ENCODE data around the gene LRP1-AS. TPM values are rescaled to one million over a fixed set of nuclear protein-coding genes. Genes with fewer than 3 reads are reported as not detected.

The LRP1-AS gene
- not detected in 2 replicates for total RNA-seq (2014; rRNA removed; shearing (Covaris generic); ENCODE audit: low replicate concordance)

DNA sequence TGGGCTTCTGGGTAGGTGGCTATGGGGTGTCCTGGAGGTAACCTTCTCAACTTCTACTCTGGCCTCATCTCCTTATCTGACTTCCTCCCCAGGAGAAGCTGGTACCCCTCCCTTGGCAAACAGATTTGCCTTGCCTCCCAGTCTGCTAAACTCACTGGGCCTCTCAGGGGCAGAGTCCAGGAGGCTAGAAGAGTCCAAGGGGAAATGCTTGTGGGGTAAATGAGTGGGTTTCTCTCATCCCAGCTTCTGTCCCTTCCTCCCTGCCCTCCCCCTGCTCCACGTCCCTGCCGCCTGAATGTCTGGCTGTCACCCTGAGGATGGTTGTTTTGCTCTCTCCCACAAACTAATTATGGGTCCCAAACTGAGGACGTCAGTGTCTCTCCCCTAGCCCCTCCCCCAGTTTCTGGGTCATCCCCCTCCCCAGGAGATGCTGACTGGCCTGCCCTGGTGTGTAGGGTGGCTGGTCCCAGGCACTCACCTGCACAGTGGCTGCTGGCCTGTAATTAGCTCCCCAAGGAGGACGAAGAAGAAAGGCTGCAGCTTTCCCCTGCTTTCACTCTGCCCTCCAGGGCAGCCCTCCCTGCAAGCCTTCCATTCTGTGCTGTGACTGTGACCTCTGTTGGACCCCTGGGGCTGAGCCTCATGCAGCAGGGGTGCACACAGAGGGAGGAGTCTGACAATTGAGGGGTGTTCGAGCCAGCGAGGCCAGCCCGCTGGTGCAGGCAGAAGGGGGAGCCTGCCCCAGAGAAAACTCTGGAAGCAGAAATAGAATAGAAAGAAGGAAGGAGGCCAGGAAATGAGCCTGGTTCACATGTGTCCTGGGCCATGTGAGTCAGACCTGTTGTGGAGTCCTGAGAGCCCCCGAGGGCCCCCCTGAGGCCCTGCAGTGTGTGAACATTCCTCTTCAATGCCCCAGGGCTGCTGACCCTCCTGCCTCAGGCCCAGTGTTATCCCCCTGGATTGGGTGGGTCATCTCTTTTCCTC lies at the start of gene LRP1-AS:
LRP1-AS (minus strand) TSS at position 659 of the 984 bp plus-strand sequence.
- Histone ChIP-seq H3K9me3 (no peaks in the 10 kb centered on the region), H3K27me3 (no peaks in the 10 kb centered on the region), H3K36me3 (peaks cover 76% of the 10 kb centered on the region), H3K4me3 (no peak within 1 kb of the TSS)
- no peak for DNase-seq

DNA sequence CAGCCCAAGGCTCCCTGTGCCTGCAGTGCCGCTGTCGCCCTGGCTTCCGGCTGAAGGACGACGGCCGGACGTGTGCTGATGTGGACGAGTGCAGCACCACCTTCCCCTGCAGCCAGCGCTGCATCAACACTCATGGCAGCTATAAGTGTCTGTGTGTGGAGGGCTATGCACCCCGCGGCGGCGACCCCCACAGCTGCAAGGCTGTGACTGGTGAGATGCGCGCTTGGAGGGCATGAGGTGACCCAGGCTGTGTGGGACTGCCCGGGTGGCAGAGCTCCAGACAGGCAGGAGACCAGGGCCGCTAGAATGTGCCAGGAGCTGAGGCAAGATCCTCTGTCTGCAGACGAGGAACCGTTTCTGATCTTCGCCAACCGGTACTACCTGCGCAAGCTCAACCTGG lies 49.5 kb upstream of the LRP1-AS start:
- Histone ChIP-seq H3K9me3 (no peaks in the 10 kb centered on the region), H3K4me3 (no peak overlapping the region), H3K36me3 (peaks cover 70% of the 10 kb centered on the region), H3K27me3 (no peaks in the 10 kb centered on the region)
- DNase-seq: no peak

GRCh38 chr12:57196439-57196838 lies 49.0 kb upstream of the LRP1-AS start:
- no peak for DNase-seq
- no peaks in the 10 kb centered on the region for H3K9me3 ChIP-seq
- H3K27me3 ChIP-seq: no peaks in the 10 kb centered on the region
- peaks cover 74% of the 10 kb centered on the region for H3K36me3 ChIP-seq
- H3K4me3 ChIP-seq: no peak overlapping the region

DNA sequence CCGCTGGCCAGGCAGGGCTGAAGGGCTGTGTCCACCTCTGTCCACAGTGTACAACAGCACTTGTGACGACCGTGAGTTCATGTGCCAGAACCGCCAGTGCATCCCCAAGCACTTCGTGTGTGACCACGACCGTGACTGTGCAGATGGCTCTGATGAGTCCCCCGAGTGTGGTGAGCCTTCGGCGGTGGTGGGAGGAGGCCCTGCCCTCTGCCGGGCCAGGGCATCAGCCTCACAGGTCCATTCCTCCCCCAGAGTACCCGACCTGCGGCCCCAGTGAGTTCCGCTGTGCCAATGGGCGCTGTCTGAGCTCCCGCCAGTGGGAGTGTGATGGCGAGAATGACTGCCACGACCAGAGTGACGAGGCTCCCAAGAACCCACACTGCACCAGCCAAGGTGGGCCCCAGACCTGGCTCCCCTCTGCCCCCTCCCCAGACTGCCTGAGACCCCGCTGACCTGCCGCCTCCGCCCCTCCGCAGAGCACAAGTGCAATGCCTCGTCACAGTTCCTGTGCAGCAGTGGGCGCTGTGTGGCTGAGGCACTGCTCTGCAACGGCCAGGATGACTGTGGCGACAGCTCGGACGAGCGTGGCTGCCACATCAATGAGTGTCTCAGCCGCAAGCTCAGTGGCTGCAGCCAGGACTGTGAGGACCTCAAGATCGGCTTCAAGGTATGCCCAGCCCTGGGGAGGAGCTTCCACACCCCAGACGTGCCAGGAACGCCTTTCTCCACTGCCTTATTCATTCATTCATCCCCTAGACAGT lies 48.4 kb upstream of the LRP1-AS start:
- Histone ChIP-seq H3K9me3 (no peaks in the 10 kb centered on the region), H3K36me3 (peaks cover 77% of the 10 kb centered on the region), H3K4me3 (no peak overlapping the region), H3K27me3 (no peaks in the 10 kb centered on the region)
- no peak for DNase-seq

- no peak for DNase-seq
- Histone ChIP-seq H3K36me3 (peaks cover 83% of the 10 kb centered on the region), H3K9me3 (no peaks in the 10 kb centered on the region), H3K27me3 (no peaks in the 10 kb centered on the region), H3K4me3 (no peak overlapping the region)
These were observed 47.8 kb upstream of the LRP1-AS start for GRCh38 chr12:57195186-57195585.

DNA sequence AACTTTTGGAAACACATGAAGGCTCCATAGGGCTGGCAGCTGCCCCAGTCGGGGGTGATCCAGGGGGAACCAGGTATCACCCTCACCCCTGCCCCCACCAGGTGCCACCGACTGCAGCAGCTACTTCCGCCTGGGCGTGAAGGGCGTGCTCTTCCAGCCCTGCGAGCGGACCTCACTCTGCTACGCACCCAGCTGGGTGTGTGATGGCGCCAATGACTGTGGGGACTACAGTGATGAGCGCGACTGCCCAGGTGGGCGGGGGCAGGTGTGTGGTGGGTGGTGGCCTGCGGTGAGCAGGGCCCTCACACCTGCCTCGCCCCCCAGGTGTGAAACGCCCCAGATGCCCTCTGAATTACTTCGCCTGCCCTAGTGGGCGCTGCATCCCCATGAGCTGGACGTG lies 46.8 kb upstream of the LRP1-AS start:
- peaks cover 82% of the 10 kb centered on the region for H3K36me3 ChIP-seq
- H3K4me3 ChIP-seq: no peak overlapping the region
- H3K9me3 ChIP-seq: no peaks in the 10 kb centered on the region
- H3K27me3 ChIP-seq: no peaks in the 10 kb centered on the region
- no peak for DNase-seq

- Histone ChIP-seq H3K4me3 (no peak overlapping the region), H3K27me3 (no peaks in the 10 kb centered on the region), H3K36me3 (peaks cover 82% of the 10 kb centered on the region), H3K9me3 (no peaks in the 10 kb centered on the region)
- no peak for DNase-seq
These were observed 46.4 kb upstream of the LRP1-AS start for GRCh38 chr12:57193706-57194245.

- no peak for DNase-seq
- Histone ChIP-seq H3K27me3 (no peaks in the 10 kb centered on the region), H3K4me3 (no peak overlapping the region), H3K36me3 (peaks cover 76% of the 10 kb centered on the region), H3K9me3 (no peaks in the 10 kb centered on the region)
These were observed 45.5 kb upstream of the LRP1-AS start for GRCh38 chr12:57192920-57193319.

DNA sequence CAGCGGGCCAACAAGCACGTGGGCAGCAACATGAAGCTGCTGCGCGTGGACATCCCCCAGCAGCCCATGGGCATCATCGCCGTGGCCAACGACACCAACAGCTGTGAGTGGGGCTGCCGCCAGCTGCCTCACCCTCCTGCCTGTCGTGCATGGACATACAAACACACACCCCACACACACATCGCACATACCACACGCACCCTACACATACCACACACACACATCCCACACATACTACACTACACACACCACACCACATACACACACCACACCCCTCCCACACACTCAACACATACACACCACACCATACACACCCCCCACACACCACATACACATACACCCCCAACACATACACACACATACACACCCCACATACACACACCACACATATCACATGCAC lies 44.0 kb upstream of the LRP1-AS start:
- Histone ChIP-seq H3K9me3 (no peaks in the 10 kb centered on the region), H3K36me3 (peaks cover 82% of the 10 kb centered on the region), H3K27me3 (no peaks in the 10 kb centered on the region), H3K4me3 (no peak overlapping the region)
- DNase-seq: peak; percentile 22

DNA sequence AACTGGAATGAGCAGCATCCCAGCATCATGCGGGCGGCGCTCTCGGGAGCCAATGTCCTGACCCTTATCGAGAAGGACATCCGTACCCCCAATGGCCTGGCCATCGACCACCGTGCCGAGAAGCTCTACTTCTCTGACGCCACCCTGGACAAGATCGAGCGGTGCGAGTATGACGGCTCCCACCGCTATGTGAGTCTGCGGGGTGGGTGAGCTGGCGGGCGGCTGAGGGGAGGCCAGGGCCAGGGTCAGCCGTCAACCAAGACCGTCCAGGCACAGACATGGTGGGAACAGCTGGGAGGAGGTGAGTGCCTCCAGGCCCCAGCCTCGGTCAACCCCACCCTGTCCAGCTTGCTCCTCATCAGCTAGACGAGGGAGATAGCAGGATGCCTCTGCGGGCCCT lies 43.4 kb upstream of the LRP1-AS start:
- no peak for DNase-seq
- H3K9me3 ChIP-seq: no peaks in the 10 kb centered on the region
- no peak overlapping the region for H3K4me3 ChIP-seq
- H3K27me3 ChIP-seq: no peaks in the 10 kb centered on the region
- H3K36me3 ChIP-seq: peaks cover 81% of the 10 kb centered on the region

GRCh38 chr12:57190037-57190436 lies 42.6 kb upstream of the LRP1-AS start:
- Histone ChIP-seq H3K27me3 (no peaks in the 10 kb centered on the region), H3K4me3 (no peak overlapping the region), H3K36me3 (peaks cover 78% of the 10 kb centered on the region), H3K9me3 (no peaks in the 10 kb centered on the region)
- DNase-seq: no peak

- H3K27me3 ChIP-seq: no peaks in the 10 kb centered on the region
- no peak overlapping the region for H3K4me3 ChIP-seq
- no peak for DNase-seq
- no peaks in the 10 kb centered on the region for H3K9me3 ChIP-seq
- H3K36me3 ChIP-seq: peaks cover 85% of the 10 kb centered on the region
These were observed 40.6 kb upstream of the LRP1-AS start for GRCh38 chr12:57188090-57188425.

DNA sequence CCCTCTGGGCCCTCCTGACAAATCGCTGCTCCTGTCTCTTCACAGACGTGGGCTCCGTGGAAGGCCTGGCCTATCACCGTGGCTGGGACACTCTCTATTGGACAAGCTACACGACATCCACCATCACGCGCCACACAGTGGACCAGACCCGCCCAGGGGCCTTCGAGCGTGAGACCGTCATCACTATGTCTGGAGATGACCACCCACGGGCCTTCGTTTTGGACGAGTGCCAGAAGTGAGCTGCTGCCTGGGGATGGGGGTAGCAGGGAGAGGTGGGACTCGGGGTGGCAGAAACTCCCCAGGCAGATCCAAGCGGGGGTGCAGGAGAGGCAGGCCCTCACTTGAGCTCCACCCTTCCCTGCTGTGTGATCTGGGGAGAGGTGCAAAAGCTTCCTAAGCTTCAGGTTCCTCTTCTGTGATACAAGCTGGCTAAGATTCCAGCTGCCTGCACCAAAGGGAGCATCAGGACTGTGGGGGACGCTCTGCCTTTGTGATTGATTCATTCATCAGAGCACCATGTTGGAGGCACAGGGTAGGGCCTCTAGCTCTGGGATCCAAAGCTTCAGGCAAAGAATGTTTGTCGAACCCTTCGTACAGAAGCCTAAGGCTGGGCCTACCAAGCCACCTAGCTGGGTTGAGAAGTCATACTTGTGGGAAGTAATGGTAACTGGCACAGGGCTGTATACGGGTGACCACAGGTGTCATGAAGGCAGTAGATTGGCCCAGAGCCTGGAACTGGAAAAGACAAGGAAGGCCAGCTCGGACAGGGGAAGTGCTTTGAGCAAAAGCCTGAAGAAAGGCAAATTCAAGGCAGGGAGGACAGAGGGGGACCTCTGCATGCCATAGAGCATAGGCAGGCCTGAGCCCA lies 40.0 kb upstream of the LRP1-AS start:
- Histone ChIP-seq H3K36me3 (peaks cover 85% of the 10 kb centered on the region), H3K27me3 (no peaks in the 10 kb centered on the region), H3K4me3 (no peak overlapping the region), H3K9me3 (no peaks in the 10 kb centered on the region)
- DNase-seq: no peak

DNA sequence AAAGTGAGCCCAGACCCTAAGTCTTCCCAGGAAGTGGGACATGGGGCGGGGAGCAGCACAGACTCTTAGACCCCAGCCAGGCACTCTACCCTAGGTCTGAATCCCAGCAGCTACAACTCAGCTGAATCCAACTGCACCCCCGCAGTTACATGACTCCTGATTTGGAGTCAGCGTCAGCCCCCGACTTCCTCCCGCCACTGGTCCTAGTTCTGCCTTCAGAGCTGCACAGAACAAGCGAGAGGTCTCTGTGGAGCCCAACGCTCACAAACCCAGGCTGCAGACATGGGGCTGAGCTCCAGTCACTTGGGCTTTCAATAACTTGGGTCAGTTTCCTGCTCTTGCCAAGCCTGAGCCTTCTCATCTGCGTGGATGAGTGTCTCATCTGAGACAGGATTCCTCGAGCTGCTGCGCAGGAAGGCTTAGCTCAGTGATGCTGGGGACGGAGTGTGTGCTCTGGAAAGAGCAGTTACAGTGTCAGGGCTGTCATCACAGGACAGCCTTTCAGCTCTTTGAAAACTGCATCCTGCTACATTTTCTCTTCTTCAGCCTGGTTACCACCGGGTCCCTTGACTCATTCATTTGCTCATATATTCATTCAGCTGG lies 38.6 kb upstream of the LRP1-AS start:
- no peaks in the 10 kb centered on the region for H3K27me3 ChIP-seq
- H3K4me3 ChIP-seq: no peak overlapping the region
- peaks cover 81% of the 10 kb centered on the region for H3K36me3 ChIP-seq
- no peaks in the 10 kb centered on the region for H3K9me3 ChIP-seq
- no peak for DNase-seq

DNA sequence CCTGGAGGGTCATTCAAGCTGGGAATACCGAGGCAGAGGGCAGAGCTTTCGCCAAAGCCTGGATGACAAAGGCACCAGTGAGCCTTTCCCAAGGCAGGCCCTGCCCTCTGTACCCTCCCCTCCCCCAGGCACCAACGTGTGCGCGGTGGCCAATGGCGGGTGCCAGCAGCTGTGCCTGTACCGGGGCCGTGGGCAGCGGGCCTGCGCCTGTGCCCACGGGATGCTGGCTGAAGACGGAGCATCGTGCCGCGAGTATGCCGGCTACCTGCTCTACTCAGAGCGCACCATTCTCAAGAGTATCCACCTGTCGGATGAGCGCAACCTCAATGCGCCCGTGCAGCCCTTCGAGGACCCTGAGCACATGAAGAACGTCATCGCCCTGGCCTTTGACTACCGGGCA lies 38.0 kb upstream of the LRP1-AS start:
- Histone ChIP-seq H3K27me3 (no peaks in the 10 kb centered on the region), H3K4me3 (no peak overlapping the region), H3K36me3 (peaks cover 80% of the 10 kb centered on the region), H3K9me3 (no peaks in the 10 kb centered on the region)
- DNase-seq: no peak

Data from MG63 (cell line).